Stomach (tissue), 4 donors: ENCODE results near the gene ANKRD34A.

Source experiments
- POLR2A ChIP-seq, 4 donors: fragments of 450-650 bp; IDR thresholded peaks; one replicate each; pipeline ENCODE4 v1.6.1; 2016; ENCODE audit warnings: antibody characterized with exemption in 4 of 4, control low read depth in 2 of 4, mild to moderate bottlenecking in 1 of 4, moderate library complexity in 1 of 4
- TF ChIP-seq, protein P1 (sequence below), 7 experiments: fragments of 450-650 bp in 4 of 7; fragments of 200-600 bp in 3 of 7; sonication (generic) in 3 of 7; IDR thresholded peaks; one replicate each; pipeline ENCODE4 v1.5.1; 2016 to 2019; ENCODE audit warnings: antibody characterized with exemption in 7 of 7, control low read depth in 2 of 7, mild to moderate bottlenecking in 1 of 7

DNA sequence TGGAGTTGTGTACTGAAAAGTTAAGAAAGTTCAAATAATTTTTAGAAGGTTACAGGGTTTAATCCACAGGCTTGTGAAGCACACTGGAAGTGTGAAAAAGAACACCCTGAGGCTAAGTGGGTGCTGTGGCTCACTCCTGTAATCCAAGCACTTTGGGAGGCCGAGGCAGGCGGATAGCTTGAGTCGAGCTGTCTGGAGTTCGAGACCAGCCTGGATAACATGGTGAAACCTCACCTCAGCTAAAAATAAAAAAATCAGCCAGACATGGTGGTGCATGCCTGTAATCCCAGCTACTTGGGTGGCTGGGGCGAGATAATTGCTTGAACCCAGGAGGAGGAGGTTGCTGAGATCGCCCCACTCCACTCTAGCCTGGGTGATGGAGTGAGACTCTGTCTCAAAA lies 22.2 kb upstream of the ANKRD34A start:
- TF ChIP-seq POLR2A (IDR thresholded peaks at IDR 0.05): no peak
- TF ChIP-seq, protein P1, sequence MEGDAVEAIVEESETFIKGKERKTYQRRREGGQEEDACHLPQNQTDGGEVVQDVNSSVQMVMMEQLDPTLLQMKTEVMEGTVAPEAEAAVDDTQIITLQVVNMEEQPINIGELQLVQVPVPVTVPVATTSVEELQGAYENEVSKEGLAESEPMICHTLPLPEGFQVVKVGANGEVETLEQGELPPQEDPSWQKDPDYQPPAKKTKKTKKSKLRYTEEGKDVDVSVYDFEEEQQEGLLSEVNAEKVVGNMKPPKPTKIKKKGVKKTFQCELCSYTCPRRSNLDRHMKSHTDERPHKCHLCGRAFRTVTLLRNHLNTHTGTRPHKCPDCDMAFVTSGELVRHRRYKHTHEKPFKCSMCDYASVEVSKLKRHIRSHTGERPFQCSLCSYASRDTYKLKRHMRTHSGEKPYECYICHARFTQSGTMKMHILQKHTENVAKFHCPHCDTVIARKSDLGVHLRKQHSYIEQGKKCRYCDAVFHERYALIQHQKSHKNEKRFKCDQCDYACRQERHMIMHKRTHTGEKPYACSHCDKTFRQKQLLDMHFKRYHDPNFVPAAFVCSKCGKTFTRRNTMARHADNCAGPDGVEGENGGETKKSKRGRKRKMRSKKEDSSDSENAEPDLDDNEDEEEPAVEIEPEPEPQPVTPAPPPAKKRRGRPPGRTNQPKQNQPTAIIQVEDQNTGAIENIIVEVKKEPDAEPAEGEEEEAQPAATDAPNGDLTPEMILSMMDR (IDR thresholded peaks at IDR 0.05): no peak
